ENCODE data around the gene SLC35F3.
"Not testable (repeated sequence)": the region's sequence is repeated elsewhere in the genome, so short reads cannot be mapped to it uniquely, and the experiment has no call there.

The SLC35F3 gene

DNA sequence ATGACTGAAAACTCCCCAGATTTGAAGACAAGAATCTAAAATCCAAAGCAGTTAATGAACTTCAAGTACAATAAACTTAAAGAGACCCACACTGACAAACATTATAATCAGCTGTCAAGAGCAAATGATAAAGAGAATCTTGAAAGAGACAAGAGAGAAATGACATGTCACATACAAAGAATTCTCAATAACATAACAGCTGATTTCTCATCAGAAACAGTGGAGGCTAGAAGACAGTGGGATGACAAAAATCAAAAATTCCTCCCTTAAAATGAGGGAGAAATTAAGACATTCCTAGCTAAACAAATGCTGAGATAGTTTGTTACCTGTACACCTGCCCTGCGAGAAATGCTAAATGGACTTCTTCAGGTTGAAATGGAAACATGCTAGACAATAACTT, 432.8 kb downstream of the SLC35F3 start:
- Histone ChIP-seq H3K27ac (ENCODE audit: low read depth, low read length) (no peak overlapping the region), H3K36me3 (ENCODE audit: insufficient read depth, low read length) (no peaks in the 10 kb centered on the region), H3K4me1 (ENCODE audit: insufficient read depth, low read length) (no peaks in the 10 kb centered on the region), H3K27me3 (ENCODE audit: control insufficient read depth in 1 of 2, insufficient read depth in 2 of 2, low read length in 2 of 2) (no peaks in the 10 kb centered on the region), H3K4me3 (ENCODE audit: low read depth in 1 of 2, low read length in 2 of 2) (no peak overlapping the region), H3K9ac (ENCODE audit: low read length) (no peak overlapping the region), H3K9me3 (ENCODE audit: low read length) (no peaks in the 10 kb centered on the region)

DNA sequence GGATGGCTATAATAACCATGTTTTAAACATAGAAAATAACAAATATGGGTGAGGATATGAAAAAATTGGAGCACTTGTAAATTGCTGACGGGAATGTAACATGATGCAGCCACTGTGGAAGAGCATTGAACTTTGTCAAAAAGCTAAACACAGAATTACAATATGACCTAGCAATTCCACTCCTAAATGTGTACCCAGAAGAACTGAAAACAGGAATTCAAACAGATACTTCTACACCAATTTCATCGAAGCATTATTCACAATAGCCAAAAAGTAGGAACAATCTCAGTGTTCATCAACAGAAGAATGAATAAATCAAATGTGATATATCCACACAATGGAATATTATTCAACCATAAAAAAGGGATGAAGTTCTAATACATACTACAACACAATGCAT, 436.1 kb downstream of the SLC35F3 start:
- Histone ChIP-seq H3K36me3 (ENCODE audit: insufficient read depth, low read length) (no peaks in the 10 kb centered on the region), H3K27me3 (ENCODE audit: control insufficient read depth in 1 of 2, insufficient read depth in 2 of 2, low read length in 2 of 2) (no peaks in the 10 kb centered on the region), H3K4me1 (ENCODE audit: insufficient read depth, low read length) (no peaks in the 10 kb centered on the region), H3K27ac (ENCODE audit: low read depth, low read length) (no peak overlapping the region), H3K9me3 (ENCODE audit: low read length) (no peaks in the 10 kb centered on the region), H3K9ac (ENCODE audit: low read length) (no peak overlapping the region), H3K4me3 (ENCODE audit: low read depth in 1 of 2, low read length in 2 of 2) (no peak overlapping the region)

DNA sequence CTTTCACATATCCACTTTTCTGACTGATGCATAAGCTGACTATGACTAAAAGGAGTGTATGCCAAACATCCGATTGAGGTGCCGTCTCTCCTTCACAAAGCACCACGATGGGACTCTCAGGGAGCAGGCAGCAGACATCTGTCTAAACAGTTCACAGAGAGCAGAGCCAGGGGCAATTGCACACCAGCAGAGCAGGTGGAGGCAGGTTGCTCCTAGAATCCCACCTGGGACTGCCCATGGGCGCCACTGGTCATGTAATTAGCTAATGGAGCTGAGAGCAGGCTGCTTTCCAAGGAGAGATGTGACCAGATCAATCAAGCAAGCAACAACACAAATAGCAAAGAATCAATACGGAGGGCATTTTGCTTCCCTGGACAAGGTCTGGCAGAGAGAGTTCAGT, 438.3 kb downstream of the SLC35F3 start:
- H3K9me3 ChIP-seq (ENCODE audit: low read length), result no peaks in the 10 kb centered on the region
- H3K36me3 ChIP-seq (ENCODE audit: insufficient read depth, low read length), result no peaks in the 10 kb centered on the region
- H3K4me1 ChIP-seq (ENCODE audit: insufficient read depth, low read length), result no peaks in the 10 kb centered on the region
- H3K27me3 ChIP-seq (ENCODE audit: control insufficient read depth in 1 of 2, insufficient read depth in 2 of 2, low read length in 2 of 2), result no peaks in the 10 kb centered on the region
- no peak overlapping the region for H3K4me3 ChIP-seq (ENCODE audit: low read depth in 1 of 2, low read length in 2 of 2)
- no peak overlapping the region for H3K27ac ChIP-seq (ENCODE audit: low read depth, low read length)
- H3K9ac ChIP-seq (ENCODE audit: low read length), result no peak overlapping the region

DNA sequence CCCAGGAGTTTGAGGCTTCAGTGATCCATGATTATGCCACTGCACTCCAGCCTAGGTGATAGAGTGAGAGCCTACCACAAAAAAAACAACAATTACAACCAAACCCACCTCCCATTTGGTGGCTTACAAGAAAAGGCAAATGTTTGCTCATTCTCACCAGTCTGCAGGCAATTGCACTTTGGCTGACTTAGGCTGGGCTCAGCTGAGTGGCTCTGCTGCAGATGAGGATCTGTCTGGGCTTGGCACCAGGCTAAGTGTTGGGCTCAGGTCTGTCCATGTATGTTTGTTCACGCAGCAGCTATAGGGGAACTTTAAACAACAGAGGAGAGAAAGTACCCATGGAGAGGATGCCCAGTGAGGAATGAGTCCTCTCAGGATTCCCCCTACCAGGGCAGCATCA, 440.8 kb downstream of the SLC35F3 start:
- no peak overlapping the region for H3K27ac ChIP-seq (ENCODE audit: low read depth, low read length)
- H3K4me3 ChIP-seq (ENCODE audit: low read depth in 1 of 2, low read length in 2 of 2), result no peak overlapping the region
- no peak overlapping the region for H3K9ac ChIP-seq (ENCODE audit: low read length)
- no peaks in the 10 kb centered on the region for H3K9me3 ChIP-seq (ENCODE audit: low read length)
- no peaks in the 10 kb centered on the region for H3K4me1 ChIP-seq (ENCODE audit: insufficient read depth, low read length)
- H3K27me3 ChIP-seq (ENCODE audit: control insufficient read depth in 1 of 2, insufficient read depth in 2 of 2, low read length in 2 of 2), result no peaks in the 10 kb centered on the region
- H3K36me3 ChIP-seq (ENCODE audit: insufficient read depth, low read length), result no peaks in the 10 kb centered on the region

DNA sequence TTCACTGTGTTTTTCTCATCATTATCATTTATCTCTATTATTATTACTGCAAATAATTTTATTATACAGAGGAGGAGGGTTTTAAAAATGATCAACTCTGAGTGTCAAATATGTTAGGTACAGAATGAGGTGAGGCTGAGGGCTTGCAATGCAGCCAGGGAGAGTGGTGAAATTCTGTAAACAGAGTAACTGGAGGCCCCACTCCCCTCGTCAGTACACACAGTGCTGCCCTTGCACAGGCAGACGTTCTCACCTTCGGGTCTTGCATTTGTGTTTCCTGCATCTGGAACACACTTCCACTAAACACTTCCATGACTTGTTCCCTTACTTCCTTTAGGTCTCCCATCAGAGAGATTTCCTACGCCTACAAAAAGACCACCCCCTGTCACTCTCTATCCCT, 444.5 kb downstream of the SLC35F3 start:
- Histone ChIP-seq H3K9me3 (ENCODE audit: low read length) (no peaks in the 10 kb centered on the region), H3K9ac (ENCODE audit: low read length) (no peak overlapping the region), H3K27ac (ENCODE audit: low read depth, low read length) (no peak overlapping the region), H3K36me3 (ENCODE audit: insufficient read depth, low read length) (no peaks in the 10 kb centered on the region), H3K4me3 (ENCODE audit: low read depth in 1 of 2, low read length in 2 of 2) (no peak overlapping the region), H3K4me1 (ENCODE audit: insufficient read depth, low read length) (no peaks in the 10 kb centered on the region), H3K27me3 (ENCODE audit: control insufficient read depth in 1 of 2, insufficient read depth in 2 of 2, low read length in 2 of 2) (no peaks in the 10 kb centered on the region)

DNA sequence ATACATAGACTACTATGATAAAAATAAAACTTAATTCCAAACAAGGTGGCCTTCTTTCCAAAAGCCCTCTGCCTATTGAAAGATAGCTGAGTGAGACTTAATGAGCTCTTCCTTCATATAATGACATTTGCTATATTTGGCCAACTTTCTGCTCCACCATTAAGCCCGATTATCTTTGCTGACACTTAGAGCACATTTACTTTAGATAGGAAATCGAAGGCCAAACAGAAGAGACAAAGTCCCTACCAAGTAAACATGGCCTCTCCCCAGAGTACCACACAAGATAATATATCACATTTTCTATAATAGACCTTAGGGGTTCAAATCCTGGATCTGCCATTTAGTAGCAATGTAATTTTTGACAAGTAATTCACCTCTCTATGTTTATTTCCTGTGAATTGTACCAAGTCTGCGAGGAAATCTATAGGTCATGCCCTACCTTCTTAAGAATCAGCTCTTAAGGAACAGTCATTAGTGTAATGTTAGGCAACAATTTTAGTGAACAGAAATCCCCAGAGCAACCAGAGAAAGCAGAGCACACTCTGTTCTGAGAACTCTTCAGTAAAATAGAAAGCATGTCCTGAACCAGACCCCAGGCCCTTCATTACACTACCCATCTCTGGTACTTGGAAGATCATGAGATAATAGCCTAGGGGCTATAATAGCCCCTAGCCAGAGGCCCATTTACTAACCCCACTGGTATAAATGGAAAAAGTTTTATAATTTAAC, 451.5 kb downstream of the SLC35F3 start:
- no peak overlapping the region for H3K4me3 ChIP-seq (ENCODE audit: low read depth in 1 of 2, low read length in 2 of 2)
- no peaks in the 10 kb centered on the region for H3K4me1 ChIP-seq (ENCODE audit: insufficient read depth, low read length)
- H3K9me3 ChIP-seq (ENCODE audit: low read length), result no peaks in the 10 kb centered on the region
- H3K9ac ChIP-seq (ENCODE audit: low read length), result no peak overlapping the region
- H3K27ac ChIP-seq (ENCODE audit: low read depth, low read length), result no peak overlapping the region
- H3K27me3 ChIP-seq (ENCODE audit: control insufficient read depth in 1 of 2, insufficient read depth in 2 of 2, low read length in 2 of 2), result no peaks in the 10 kb centered on the region
- no peaks in the 10 kb centered on the region for H3K36me3 ChIP-seq (ENCODE audit: insufficient read depth, low read length)

DNA sequence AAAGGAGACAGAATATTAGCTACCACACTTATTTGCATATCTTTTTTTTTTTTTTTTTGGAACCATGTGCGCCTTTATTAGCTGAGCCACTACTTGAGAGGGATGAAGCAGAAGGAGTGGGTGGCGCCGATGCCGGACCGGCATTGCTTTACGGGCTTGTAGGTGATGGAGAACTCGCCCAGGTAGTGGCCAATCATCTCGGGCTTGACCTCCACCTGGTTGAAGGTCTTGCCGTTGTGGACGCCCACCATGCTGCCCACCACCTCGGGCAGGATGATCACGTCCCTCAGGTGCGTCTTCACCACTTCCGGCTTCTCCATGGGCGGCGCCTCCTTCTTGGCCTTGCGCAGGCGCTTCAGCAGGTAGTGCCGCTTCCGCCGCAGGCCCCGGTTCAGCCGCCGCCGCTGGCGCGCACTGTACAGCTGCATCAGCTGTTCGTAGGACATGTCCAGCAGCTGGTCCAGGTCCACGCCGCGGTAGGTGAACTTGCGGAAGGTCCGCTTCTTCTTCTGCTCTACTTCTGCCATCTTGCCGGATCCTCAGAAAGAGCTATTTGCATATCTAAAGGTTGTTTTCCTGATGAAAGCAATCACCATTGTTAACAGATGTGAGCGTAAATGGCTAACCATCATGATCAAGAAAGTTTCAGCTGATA, 452.3 kb downstream of the SLC35F3 start:
- H3K27me3 ChIP-seq (ENCODE audit: control insufficient read depth in 1 of 2, insufficient read depth in 2 of 2, low read length in 2 of 2); H3K9ac ChIP-seq (ENCODE audit: low read length); H3K4me3 ChIP-seq (ENCODE audit: low read depth in 1 of 2, low read length in 2 of 2); H3K9me3 ChIP-seq (ENCODE audit: low read length); H3K27ac ChIP-seq (ENCODE audit: low read depth, low read length); H3K36me3 ChIP-seq (ENCODE audit: insufficient read depth, low read length); H3K4me1 ChIP-seq (ENCODE audit: insufficient read depth, low read length): not testable (repeated sequence)

DNA sequence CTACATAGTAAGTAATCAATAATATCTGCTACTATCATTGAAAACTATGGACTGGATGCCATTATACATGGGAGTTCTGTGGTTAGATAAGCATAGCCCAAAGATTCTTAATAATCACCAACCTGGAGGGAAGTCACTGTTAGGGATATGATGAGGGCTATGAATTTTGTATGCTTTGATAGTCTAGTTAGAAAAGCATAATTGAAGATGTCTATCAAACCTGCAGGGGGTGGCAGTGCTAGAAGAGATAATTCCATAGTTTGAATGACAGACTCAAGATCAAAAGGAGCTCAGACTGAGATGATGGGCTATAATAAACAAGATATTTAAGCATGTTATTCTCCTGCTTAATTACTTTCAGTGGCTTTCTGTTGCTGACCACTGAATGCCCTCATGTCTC, 453.4 kb downstream of the SLC35F3 start:
- H3K9me3 ChIP-seq (ENCODE audit: low read length), result no peaks in the 10 kb centered on the region
- no peak overlapping the region for H3K27ac ChIP-seq (ENCODE audit: low read depth, low read length)
- no peak overlapping the region for H3K4me3 ChIP-seq (ENCODE audit: low read depth in 1 of 2, low read length in 2 of 2)
- H3K27me3 ChIP-seq (ENCODE audit: control insufficient read depth in 1 of 2, insufficient read depth in 2 of 2, low read length in 2 of 2), result no peaks in the 10 kb centered on the region
- H3K4me1 ChIP-seq (ENCODE audit: insufficient read depth, low read length), result no peaks in the 10 kb centered on the region
- H3K36me3 ChIP-seq (ENCODE audit: insufficient read depth, low read length), result no peaks in the 10 kb centered on the region
- H3K9ac ChIP-seq (ENCODE audit: low read length), result no peak overlapping the region

DNA sequence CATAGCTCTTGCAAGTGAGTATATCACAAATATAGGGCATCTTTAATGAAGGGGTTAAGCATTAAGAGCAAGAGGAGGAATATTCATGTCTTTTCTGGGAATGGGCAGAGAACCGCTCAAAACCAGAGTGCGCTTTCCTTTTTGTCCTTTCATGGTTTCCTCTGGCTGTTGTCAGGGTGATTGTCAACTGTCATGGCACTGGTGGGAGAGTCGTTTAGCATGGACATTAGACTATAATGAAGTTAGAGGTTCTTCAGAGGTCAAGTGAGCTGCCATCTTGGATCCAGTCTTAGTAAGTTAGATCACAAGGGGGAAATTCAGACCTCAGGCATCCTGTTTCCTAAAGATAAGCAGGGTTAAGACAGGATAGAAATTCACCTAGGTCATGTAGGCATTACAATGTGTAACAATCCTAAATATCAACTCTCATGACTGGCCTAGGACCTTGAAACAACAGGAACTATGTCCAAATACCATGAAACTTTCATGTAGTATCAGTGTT, 456.7 kb downstream of the SLC35F3 start:
- no peaks in the 10 kb centered on the region for H3K27me3 ChIP-seq (ENCODE audit: control insufficient read depth in 1 of 2, insufficient read depth in 2 of 2, low read length in 2 of 2)
- H3K9me3 ChIP-seq (ENCODE audit: low read length), result no peaks in the 10 kb centered on the region
- H3K4me1 ChIP-seq (ENCODE audit: insufficient read depth, low read length), result no peaks in the 10 kb centered on the region
- no peak overlapping the region for H3K27ac ChIP-seq (ENCODE audit: low read depth, low read length)
- H3K36me3 ChIP-seq (ENCODE audit: insufficient read depth, low read length), result no peaks in the 10 kb centered on the region
- H3K4me3 ChIP-seq (ENCODE audit: low read depth in 1 of 2, low read length in 2 of 2), result no peak overlapping the region
- H3K9ac ChIP-seq (ENCODE audit: low read length), result no peak overlapping the region

DNA sequence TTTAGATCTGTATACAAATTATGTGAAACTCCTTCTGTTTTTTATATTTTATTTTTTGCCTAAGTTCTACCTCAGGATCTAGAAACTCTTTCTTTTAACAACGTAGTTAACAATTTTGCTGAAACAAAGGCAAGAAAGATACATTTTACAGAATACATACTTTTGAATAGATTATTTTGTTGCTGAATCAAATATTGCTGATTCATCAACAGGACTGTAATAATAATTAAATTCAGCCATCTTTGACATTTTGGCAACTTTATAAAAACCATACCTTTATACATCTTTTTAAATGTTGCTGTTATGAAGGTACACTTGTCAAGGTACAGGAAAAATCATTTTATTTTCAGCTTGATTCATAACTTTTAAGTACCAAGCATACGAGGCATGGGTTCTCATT, 458.1 kb downstream of the SLC35F3 start:
- Histone ChIP-seq H3K9me3 (ENCODE audit: low read length) (no peaks in the 10 kb centered on the region), H3K4me1 (ENCODE audit: insufficient read depth, low read length) (no peaks in the 10 kb centered on the region), H3K9ac (ENCODE audit: low read length) (no peak overlapping the region), H3K27me3 (ENCODE audit: control insufficient read depth in 1 of 2, insufficient read depth in 2 of 2, low read length in 2 of 2) (no peaks in the 10 kb centered on the region), H3K27ac (ENCODE audit: low read depth, low read length) (no peak overlapping the region), H3K36me3 (ENCODE audit: insufficient read depth, low read length) (no peaks in the 10 kb centered on the region), H3K4me3 (ENCODE audit: low read depth in 1 of 2, low read length in 2 of 2) (no peak overlapping the region)

DNA sequence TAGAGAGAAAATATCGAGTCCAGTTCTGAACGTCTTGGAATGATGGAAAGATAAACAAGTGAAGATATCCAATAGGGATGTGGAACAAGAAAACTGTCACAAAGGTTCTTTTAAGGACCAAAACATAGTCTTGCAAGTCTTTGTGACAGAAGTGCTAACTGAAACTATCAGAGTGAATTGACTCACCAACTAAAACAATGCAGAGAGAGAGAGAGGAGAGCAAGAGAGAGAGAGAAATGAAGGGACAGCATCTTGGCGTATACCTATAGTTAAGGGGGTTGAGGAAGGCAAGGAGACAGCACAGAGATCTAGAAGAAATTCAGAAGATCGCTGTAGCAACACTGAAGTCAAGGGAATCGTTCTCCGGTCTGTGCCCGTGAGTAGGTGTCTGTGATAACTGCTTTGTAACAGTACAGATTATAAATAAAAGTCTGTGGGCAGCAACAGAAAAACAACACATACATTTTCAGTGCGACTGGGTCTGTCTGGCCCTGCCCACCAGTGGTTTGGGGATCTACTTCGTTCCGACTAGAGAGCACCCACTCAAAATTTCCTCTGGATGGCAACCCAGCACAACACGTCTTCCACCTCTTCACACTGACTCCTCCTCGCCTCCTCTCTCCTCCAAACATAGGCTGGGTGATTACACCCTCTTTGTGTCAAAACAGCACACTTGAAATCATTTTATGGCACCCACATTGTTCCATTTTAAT, 464.0 kb downstream of the SLC35F3 start:
- Histone ChIP-seq H3K9me3 (ENCODE audit: low read length) (no peaks in the 10 kb centered on the region), H3K36me3 (ENCODE audit: insufficient read depth, low read length) (no peaks in the 10 kb centered on the region), H3K4me1 (ENCODE audit: insufficient read depth, low read length) (peaks cover 6% of the 10 kb centered on the region), H3K4me3 (ENCODE audit: low read depth in 1 of 2, low read length in 2 of 2) (no peak overlapping the region), H3K27me3 (ENCODE audit: control insufficient read depth in 1 of 2, insufficient read depth in 2 of 2, low read length in 2 of 2) (no peaks in the 10 kb centered on the region), H3K9ac (ENCODE audit: low read length) (no peak overlapping the region), H3K27ac (ENCODE audit: low read depth, low read length) (no peak overlapping the region)
